ENCODE data around the gene USP46. TPM values are rescaled to one million over a fixed set of nuclear protein-coding genes. Genes with fewer than 3 reads are reported as not detected.

USP46 gene
- total and polyA plus RNA-seq, 2 of the 8 experiments (the other 6 are each of a cell fraction or from before 2014, with no cell fraction given), result 10.6 to 62.4 TPM

- TF ChIP-seq, protein P1, sequence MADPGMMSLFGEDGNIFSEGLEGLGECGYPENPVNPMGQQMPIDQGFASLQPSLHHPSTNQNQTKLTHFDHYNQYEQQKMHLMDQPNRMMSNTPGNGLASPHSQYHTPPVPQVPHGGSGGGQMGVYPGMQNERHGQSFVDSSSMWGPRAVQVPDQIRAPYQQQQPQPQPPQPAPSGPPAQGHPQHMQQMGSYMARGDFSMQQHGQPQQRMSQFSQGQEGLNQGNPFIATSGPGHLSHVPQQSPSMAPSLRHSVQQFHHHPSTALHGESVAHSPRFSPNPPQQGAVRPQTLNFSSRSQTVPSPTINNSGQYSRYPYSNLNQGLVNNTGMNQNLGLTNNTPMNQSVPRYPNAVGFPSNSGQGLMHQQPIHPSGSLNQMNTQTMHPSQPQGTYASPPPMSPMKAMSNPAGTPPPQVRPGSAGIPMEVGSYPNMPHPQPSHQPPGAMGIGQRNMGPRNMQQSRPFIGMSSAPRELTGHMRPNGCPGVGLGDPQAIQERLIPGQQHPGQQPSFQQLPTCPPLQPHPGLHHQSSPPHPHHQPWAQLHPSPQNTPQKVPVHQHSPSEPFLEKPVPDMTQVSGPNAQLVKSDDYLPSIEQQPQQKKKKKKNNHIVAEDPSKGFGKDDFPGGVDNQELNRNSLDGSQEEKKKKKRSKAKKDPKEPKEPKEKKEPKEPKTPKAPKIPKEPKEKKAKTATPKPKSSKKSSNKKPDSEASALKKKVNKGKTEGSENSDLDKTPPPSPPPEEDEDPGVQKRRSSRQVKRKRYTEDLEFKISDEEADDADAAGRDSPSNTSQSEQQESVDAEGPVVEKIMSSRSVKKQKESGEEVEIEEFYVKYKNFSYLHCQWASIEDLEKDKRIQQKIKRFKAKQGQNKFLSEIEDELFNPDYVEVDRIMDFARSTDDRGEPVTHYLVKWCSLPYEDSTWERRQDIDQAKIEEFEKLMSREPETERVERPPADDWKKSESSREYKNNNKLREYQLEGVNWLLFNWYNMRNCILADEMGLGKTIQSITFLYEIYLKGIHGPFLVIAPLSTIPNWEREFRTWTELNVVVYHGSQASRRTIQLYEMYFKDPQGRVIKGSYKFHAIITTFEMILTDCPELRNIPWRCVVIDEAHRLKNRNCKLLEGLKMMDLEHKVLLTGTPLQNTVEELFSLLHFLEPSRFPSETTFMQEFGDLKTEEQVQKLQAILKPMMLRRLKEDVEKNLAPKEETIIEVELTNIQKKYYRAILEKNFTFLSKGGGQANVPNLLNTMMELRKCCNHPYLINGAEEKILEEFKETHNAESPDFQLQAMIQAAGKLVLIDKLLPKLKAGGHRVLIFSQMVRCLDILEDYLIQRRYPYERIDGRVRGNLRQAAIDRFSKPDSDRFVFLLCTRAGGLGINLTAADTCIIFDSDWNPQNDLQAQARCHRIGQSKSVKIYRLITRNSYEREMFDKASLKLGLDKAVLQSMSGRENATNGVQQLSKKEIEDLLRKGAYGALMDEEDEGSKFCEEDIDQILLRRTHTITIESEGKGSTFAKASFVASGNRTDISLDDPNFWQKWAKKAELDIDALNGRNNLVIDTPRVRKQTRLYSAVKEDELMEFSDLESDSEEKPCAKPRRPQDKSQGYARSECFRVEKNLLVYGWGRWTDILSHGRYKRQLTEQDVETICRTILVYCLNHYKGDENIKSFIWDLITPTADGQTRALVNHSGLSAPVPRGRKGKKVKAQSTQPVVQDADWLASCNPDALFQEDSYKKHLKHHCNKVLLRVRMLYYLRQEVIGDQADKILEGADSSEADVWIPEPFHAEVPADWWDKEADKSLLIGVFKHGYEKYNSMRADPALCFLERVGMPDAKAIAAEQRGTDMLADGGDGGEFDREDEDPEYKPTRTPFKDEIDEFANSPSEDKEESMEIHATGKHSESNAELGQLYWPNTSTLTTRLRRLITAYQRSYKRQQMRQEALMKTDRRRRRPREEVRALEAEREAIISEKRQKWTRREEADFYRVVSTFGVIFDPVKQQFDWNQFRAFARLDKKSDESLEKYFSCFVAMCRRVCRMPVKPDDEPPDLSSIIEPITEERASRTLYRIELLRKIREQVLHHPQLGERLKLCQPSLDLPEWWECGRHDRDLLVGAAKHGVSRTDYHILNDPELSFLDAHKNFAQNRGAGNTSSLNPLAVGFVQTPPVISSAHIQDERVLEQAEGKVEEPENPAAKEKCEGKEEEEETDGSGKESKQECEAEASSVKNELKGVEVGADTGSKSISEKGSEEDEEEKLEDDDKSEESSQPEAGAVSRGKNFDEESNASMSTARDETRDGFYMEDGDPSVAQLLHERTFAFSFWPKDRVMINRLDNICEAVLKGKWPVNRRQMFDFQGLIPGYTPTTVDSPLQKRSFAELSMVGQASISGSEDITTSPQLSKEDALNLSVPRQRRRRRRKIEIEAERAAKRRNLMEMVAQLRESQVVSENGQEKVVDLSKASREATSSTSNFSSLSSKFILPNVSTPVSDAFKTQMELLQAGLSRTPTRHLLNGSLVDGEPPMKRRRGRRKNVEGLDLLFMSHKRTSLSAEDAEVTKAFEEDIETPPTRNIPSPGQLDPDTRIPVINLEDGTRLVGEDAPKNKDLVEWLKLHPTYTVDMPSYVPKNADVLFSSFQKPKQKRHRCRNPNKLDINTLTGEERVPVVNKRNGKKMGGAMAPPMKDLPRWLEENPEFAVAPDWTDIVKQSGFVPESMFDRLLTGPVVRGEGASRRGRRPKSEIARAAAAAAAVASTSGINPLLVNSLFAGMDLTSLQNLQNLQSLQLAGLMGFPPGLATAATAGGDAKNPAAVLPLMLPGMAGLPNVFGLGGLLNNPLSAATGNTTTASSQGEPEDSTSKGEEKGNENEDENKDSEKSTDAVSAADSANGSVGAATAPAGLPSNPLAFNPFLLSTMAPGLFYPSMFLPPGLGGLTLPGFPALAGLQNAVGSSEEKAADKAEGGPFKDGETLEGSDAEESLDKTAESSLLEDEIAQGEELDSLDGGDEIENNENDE (IDR thresholded peaks at IDR 0.05; ENCODE audit: insufficient replicate concordance, low read length), result no peak
- no peak for TF ChIP-seq CREB1 (IDR thresholded peaks at IDR 0.05)
- TF ChIP-seq POLR2A (IDR thresholded peaks at IDR 0.05; ENCODE audit: control extremely low read depth in 1 of 2, low read depth in 2 of 2, low read length in 2 of 2), result peak; percentile 44 to 51
- TF ChIP-seq SP4 (IDR thresholded peaks at IDR 0.05; ENCODE audit: low read length), result no peak
- 0 out of 2 replicates have a peak, but pooled peaks have one; percentile 3 for TF ChIP-seq RBBP5 (IDR thresholded peaks at IDR 0.05; ENCODE audit: borderline replicate concordance, low read depth, low read length)
- no peak for TF ChIP-seq BCL11A (IDR thresholded peaks at IDR 0.05; ENCODE audit: low read depth in 2 of 2, low read length in 2 of 2)
- TF ChIP-seq RFX5 (IDR thresholded peaks at IDR 0.05; ENCODE audit: borderline replicate concordance, low read depth, low read length), result no peak
- no peak for TF ChIP-seq BACH1 (IDR thresholded peaks at IDR 0.05; ENCODE audit: low read length)
- no peak for TF ChIP-seq ZNF274 (IDR thresholded peaks at IDR 0.05; ENCODE audit: borderline replicate concordance, extremely low read depth, low read length)
- no peak; the same call in 1 of the 2 replicates for TF ChIP-seq EGR1 (IDR thresholded peaks at IDR 0.05; ENCODE audit: borderline replicate concordance, low read depth, low read length)
- no peak for TF ChIP-seq POU5F1 (IDR thresholded peaks at IDR 0.05; ENCODE audit: low read depth, low read length)
Measured at GRCh38 chr4:52659001-52659721, at the start of gene USP46 (continued).
